ENCODE data around the gene OSBPL6. TPM values are rescaled to one million over a fixed set of nuclear protein-coding genes. Genes with fewer than 3 reads are reported as not detected.

OSBPL6 gene
- total and polyA plus RNA-seq, 5 donors = 2.3 to 8.2 (median 7.2) TPM

- ATAC-seq = no peak
- 87% methylated on average over 1 of the region's 1 CpG for WGBS
- Histone ChIP-seq H3K4me3 (ENCODE audit: low read length) (no peak overlapping the region), H3K9me3 (ENCODE audit: control insufficient read depth, low read length) (no peaks in the 10 kb centered on the region), H3K27me3 (ENCODE audit: control insufficient read depth, insufficient read depth) (no peaks in the 10 kb centered on the region), H3K4me1 (ENCODE audit: control insufficient read depth, insufficient read depth, low read length) (no peaks in the 10 kb centered on the region), H3K27ac (ENCODE audit: low read length) (no peak overlapping the region)
- no peak for DNase-seq
- intact Hi-C loops (cut with DNase I) = no loop called here
Measured at GRCh38 chr2:178213991-178214390, 19.7 kb downstream of the OSBPL6 start.

GRCh38 chr2:178219247-178219646 lies 24.9 kb downstream of the OSBPL6 start:
- 60% methylated on average over 1 of the region's 1 CpG for WGBS
- intact Hi-C loops (cut with DNase I) = no loop called here
- H3K9me3 ChIP-seq (ENCODE audit: control insufficient read depth, low read length) = no peaks in the 10 kb centered on the region
- H3K4me1 ChIP-seq (ENCODE audit: control insufficient read depth, insufficient read depth, low read length) = no peaks in the 10 kb centered on the region
- no peak overlapping the region for H3K4me3 ChIP-seq (ENCODE audit: low read length)
- ATAC-seq = no peak
- no peaks in the 10 kb centered on the region for H3K27me3 ChIP-seq (ENCODE audit: control insufficient read depth, insufficient read depth)
- no peak for DNase-seq
- no peak overlapping the region for H3K27ac ChIP-seq (ENCODE audit: low read length)

- 70% methylated on average over 4 of the region's 4 CpGs for WGBS
- Histone ChIP-seq H3K4me1 (ENCODE audit: control insufficient read depth, insufficient read depth, low read length) (no peaks in the 10 kb centered on the region), H3K27me3 (ENCODE audit: control insufficient read depth, insufficient read depth) (no peaks in the 10 kb centered on the region), H3K4me3 (ENCODE audit: low read length) (no peak overlapping the region), H3K9me3 (ENCODE audit: control insufficient read depth, low read length) (no peaks in the 10 kb centered on the region), H3K27ac (ENCODE audit: low read length) (no peak overlapping the region)
- ATAC-seq (no peak), DNase-seq (no peak)
- intact Hi-C loops (cut with DNase I) = no loop called here
Measured at GRCh38 chr2:178220814-178221213, 26.5 kb downstream of the OSBPL6 start.

GRCh38 chr2:178221556-178221955 lies 27.2 kb downstream of the OSBPL6 start:
- no peak for ATAC-seq
- Histone ChIP-seq H3K4me3 (ENCODE audit: low read length) (no peak overlapping the region), H3K9me3 (ENCODE audit: control insufficient read depth, low read length) (no peaks in the 10 kb centered on the region), H3K27ac (ENCODE audit: low read length) (no peak overlapping the region), H3K4me1 (ENCODE audit: control insufficient read depth, insufficient read depth, low read length) (no peaks in the 10 kb centered on the region), H3K27me3 (ENCODE audit: control insufficient read depth, insufficient read depth) (no peaks in the 10 kb centered on the region)
- WGBS = 78% methylated on average over 1 of the region's 1 CpG
- DNase-seq = no peak
- intact Hi-C loops (cut with DNase I) = no loop called here

GRCh38 chr2:178223806-178224205 lies 29.5 kb downstream of the OSBPL6 start:
- WGBS = 80% methylated on average over 4 of the region's 4 CpGs
- intact Hi-C loops (cut with DNase I) = no loop called here
- Histone ChIP-seq H3K27me3 (ENCODE audit: control insufficient read depth, insufficient read depth) (no peaks in the 10 kb centered on the region), H3K9me3 (ENCODE audit: control insufficient read depth, low read length) (no peaks in the 10 kb centered on the region), H3K27ac (ENCODE audit: low read length) (no peak overlapping the region), H3K4me1 (ENCODE audit: control insufficient read depth, insufficient read depth, low read length) (no peaks in the 10 kb centered on the region), H3K4me3 (ENCODE audit: low read length) (no peak overlapping the region)
- no peak for ATAC-seq
- DNase-seq = no peak

- no peak overlapping the region for H3K4me3 ChIP-seq (ENCODE audit: low read length)
- DNase-seq = no peak
- 60% methylated on average over 4 of the region's 4 CpGs for WGBS
- ATAC-seq = no peak
- no peaks in the 10 kb centered on the region for H3K4me1 ChIP-seq (ENCODE audit: control insufficient read depth, insufficient read depth, low read length)
- H3K27me3 ChIP-seq (ENCODE audit: control insufficient read depth, insufficient read depth) = no peaks in the 10 kb centered on the region
- H3K27ac ChIP-seq (ENCODE audit: low read length) = no peak overlapping the region
- intact Hi-C loops (cut with DNase I) = no loop called here
- H3K9me3 ChIP-seq (ENCODE audit: control insufficient read depth, low read length) = no peaks in the 10 kb centered on the region
Measured at GRCh38 chr2:178225006-178225805, 30.9 kb downstream of the OSBPL6 start.

GRCh38 chr2:178227187-178227586 lies 32.9 kb downstream of the OSBPL6 start:
- intact Hi-C loops (cut with DNase I) = no loop called here
- ATAC-seq (no peak), DNase-seq (no peak)
- Histone ChIP-seq H3K27me3 (ENCODE audit: control insufficient read depth, insufficient read depth) (no peaks in the 10 kb centered on the region), H3K27ac (ENCODE audit: low read length) (no peak overlapping the region), H3K4me3 (ENCODE audit: low read length) (no peak overlapping the region), H3K9me3 (ENCODE audit: control insufficient read depth, low read length) (no peaks in the 10 kb centered on the region), H3K4me1 (ENCODE audit: control insufficient read depth, insufficient read depth, low read length) (no peaks in the 10 kb centered on the region)
- WGBS = 71% methylated on average over 2 of the region's 2 CpGs

- Histone ChIP-seq H3K27ac (ENCODE audit: low read length) (no peak overlapping the region), H3K27me3 (ENCODE audit: control insufficient read depth, insufficient read depth) (no peaks in the 10 kb centered on the region), H3K9me3 (ENCODE audit: control insufficient read depth, low read length) (no peaks in the 10 kb centered on the region), H3K4me3 (ENCODE audit: low read length) (no peak overlapping the region), H3K4me1 (ENCODE audit: control insufficient read depth, insufficient read depth, low read length) (no peaks in the 10 kb centered on the region)
- ATAC-seq (no peak), DNase-seq (no peak)
- intact Hi-C loops (cut with DNase I) = no loop called here
- 71% methylated on average over 1 of the region's 1 CpG for WGBS
Measured at GRCh38 chr2:178229927-178230326, 35.6 kb downstream of the OSBPL6 start.

- H3K27ac ChIP-seq (ENCODE audit: low read length) = no peak overlapping the region
- 84% methylated on average over 4 of the region's 4 CpGs for WGBS
Measured at GRCh38 chr2:178230396-178230795, 36.1 kb downstream of the OSBPL6 start.

GRCh38 chr2:178233428-178233827 lies 39.1 kb downstream of the OSBPL6 start:
- DNase-seq (no peak), ATAC-seq (no peak)
- Histone ChIP-seq H3K4me1 (ENCODE audit: control insufficient read depth, insufficient read depth, low read length) (peaks cover 1% of the 10 kb centered on the region), H3K27me3 (ENCODE audit: control insufficient read depth, insufficient read depth) (no peaks in the 10 kb centered on the region), H3K9me3 (ENCODE audit: control insufficient read depth, low read length) (no peaks in the 10 kb centered on the region), H3K4me3 (ENCODE audit: low read length) (no peak overlapping the region), H3K27ac (ENCODE audit: low read length) (no peak overlapping the region)
- 56% methylated on average over 3 of the region's 3 CpGs for WGBS
- intact Hi-C loops (cut with DNase I) = no loop called here

More at GRCh38 chr2:178230396-178230795, 36.1 kb downstream of the OSBPL6 start:
- no peaks in the 10 kb centered on the region for H3K4me1 ChIP-seq (ENCODE audit: control insufficient read depth, insufficient read depth, low read length)
- no peaks in the 10 kb centered on the region for H3K9me3 ChIP-seq (ENCODE audit: control insufficient read depth, low read length)
- DNase-seq = no peak
- intact Hi-C loops (cut with DNase I) = no loop called here
- H3K4me3 ChIP-seq (ENCODE audit: low read length) = no peak overlapping the region
- no peak for ATAC-seq
- no peaks in the 10 kb centered on the region for H3K27me3 ChIP-seq (ENCODE audit: control insufficient read depth, insufficient read depth)

GRCh38 chr2:178234648-178235047 lies 40.3 kb downstream of the OSBPL6 start:
- no peak for ATAC-seq
- Histone ChIP-seq H3K9me3 (ENCODE audit: control insufficient read depth, low read length) (no peaks in the 10 kb centered on the region), H3K27ac (ENCODE audit: low read length) (no peak overlapping the region), H3K27me3 (ENCODE audit: control insufficient read depth, insufficient read depth) (no peaks in the 10 kb centered on the region), H3K4me1 (ENCODE audit: control insufficient read depth, insufficient read depth, low read length) (peaks cover 3% of the 10 kb centered on the region), H3K4me3 (ENCODE audit: low read length) (no peak overlapping the region)
- intact Hi-C loops (cut with DNase I) = no loop called here
- DNase-seq = no peak
- WGBS = 95% methylated on average over 1 of the region's 1 CpG
